Right renal pelvis (tissue), 4 donors: ENCODE results near the gene TGFBR3. TPM values are rescaled to one million over a fixed set of nuclear protein-coding genes. Genes with fewer than 3 reads are reported as not detected.
A peak's percentile ranks its signal among the peaks of the same experiment; 100 is the strongest.
"Not testable (repeated sequence)": the region's sequence is repeated elsewhere in the genome, so short reads cannot be mapped to it uniquely, and the experiment has no call there.

Experiments used
- DNase-seq, 4 donors: peaks; one replicate each; pipeline ENCODE4 v3.0.0-alpha.2; 2013; ENCODE audit warnings: low read depth in 4 of 4, low spot score in 3 of 4, missing footprints in 1 of 4
- polyA plus RNA-seq, 4 donors: library from polyadenylated mRNA; unstranded; fragments of 120-200 nt; gene quantifications; one replicate each; pipeline ENCODE4 v1.2.1, GENCODE V29; 2013; ENCODE audit not compliant: insufficient read length in 4 of 4

The TGFBR3 gene
- polyA plus RNA-seq, 4 donors: 115 to 154 (median 136) TPM

DNA sequence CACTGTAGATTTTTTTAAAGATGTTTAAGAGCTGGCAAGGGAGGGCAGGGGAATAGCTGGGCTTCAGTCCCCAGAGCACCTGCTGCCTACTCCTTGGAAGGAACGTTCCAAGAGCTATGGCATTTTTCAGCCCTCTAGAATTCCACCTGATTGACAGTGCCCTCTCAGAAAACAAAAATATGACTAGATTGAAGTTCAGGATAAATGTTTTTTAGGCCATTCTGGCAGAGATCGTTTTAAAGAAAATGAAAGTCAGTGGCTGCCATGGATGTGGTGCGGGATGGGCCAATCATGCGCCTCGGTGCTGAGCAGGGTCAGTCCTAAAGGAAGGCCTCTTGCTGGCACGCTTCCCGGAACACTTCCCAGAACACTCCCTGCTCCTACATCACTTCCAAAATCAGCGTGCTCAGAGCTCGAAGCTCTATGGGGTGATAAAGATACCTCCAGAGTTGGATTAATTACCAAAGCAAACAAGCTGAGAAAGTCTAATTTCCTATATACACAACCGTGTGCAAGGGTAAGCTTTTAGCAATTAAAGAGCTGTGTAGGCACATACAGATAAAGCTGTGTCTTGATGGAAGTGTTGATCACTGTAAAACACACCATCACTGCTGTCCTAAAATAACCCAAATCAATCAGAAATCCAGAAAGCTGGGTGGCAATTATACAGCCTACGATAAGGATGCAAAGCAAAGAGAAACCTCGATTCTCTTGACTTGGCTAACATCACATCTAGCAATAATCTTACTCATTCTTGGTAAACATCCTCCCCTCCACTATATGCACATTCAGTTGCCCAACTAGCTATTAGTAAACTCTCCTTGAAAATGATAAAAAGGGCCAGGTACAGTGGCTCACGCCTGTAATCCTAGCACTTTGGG, 34.6 kb downstream of the TGFBR3 start:
- peak; percentile 52 to 75 (median 70) for DNase-seq

DNA sequence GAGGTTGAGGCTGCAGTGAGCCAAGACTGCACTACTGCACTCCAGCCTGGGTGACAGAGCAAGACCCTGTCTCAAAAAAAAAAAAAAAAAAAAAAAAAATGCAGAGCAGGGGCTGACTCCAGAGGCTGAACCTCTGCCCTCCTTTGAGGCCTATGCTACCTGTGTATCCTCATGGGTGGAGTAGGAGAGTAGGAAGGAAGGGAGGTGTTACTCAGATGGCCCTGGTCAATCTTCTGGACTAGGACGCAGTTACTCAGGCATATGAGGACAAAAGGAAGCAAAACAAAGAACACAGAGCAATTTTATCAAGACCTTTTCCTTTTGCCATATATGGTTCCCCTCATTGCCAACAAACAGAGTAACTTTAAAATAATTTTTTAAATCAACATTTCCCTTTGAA, 35.2 kb downstream of the TGFBR3 start:
- no peak for DNase-seq

DNA sequence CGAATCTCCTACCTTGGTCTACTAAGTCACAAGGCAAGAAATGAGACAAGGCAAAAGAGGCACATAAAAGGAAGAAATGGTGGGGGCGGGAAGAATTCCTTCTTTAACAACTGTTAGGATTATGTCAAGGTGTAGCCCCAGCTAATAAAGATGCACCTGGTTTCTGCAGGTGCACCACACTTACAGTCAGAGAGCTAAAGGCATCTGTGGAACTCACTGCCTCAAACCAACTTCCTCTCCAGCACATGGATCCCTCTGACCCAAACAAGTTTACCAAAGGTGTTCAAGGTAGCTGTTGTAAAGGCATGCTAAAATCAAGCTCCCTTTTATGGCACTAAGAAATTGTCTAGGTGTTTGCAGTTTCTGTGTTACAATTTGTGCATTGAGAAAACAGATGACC, 38.1 kb downstream of the TGFBR3 start:
- no peak for DNase-seq

DNA sequence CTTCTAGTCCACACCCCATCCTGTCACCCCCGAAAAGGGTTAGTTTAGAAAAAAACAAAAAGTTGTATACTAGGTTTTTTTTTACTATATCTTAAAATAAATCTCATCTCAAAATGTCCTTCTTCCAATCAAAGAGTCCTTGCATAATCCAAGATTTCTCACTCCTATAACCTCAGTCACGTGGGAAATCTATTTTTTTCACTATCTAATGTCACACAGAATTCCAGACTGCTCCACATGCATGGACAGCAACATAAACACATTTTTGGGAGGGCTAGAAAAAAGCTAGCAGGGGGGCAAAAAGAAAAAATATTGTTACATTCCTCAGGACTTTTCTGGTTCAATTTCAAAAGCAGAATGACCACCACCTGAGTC, 39.3 kb downstream of the TGFBR3 start:
- no peak for DNase-seq

DNA sequence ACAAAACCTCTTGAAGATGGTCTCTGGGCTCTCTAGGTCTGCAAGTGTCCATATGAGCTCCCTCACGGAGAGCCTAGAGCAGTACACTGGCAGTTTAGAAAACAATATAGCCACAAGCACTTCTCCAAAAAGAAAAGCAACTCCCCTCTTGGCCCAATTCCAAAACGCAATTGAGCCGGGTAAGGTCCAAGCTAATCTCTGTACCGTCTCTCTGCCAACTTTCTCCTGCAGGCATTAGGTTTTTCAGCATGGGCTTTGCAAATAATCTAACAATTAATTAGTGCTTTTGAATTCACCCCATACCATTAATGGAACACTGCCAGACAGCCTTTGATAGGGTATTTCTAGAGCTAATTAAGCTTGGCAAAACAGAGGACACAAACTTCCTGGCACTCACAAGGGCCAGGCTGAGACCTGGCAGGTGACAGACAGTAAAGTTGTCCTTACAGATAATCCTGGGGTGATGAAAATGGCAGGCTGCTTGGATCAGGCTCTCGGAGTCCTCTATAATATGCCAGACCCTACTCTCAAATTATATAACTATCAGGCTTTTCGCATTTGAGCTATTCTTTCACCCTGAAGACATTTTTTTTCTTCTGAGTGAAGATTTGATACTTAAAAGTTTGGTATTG, 39.8 kb downstream of the TGFBR3 start:
- peak; percentile 47 to 72 (median 66) for DNase-seq

DNA sequence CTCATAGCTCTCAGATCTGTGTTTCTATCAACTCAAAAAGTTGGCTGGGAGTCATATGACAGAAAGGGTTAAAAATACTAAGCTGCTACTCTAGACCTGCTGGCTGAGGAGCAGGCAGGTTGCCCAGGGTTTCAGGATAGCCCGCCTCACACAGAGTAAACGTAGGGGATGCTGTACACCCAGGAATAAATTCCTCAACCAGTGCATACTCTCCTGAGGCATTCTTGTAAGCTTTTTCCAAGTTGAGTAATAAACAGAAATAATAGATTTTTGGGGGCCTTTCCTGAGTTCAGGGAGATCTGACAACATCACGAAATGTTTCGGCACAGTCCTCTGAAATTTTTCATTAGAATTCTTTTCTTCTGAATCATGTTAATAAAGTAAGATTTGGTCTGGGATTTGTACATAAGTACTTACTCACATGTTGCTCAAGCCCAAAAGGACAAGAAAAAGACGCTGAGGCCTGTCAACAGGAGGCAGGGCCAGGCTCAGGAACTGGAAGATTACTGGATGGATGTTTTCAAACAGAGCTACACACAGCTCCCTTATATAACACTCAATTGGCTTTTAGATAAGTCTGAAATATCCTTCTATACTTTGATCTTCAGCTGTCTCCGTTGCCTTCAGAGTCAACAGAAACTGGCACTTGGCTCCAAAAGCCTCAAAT, 41.0 kb downstream of the TGFBR3 start:
- no peak for DNase-seq

DNA sequence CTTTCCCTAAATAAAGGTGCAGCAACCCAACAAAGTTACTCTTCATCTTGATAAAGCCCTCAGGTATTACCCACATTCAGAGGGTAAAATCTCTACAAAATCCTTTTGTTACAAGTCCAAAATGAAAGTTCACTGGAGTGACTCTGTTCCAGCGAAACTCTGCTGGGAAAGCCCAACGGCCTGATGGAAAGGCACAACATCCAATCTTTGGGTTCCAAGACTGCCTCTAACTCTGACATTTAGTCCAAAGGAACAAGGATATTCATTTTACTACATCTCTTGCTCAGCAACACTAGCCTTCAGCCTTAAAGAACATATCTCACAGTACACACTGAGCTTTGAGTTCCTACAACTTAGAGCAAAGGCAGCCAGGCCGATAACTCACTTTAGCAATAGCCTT, 42.1 kb downstream of the TGFBR3 start:
- DNase-seq: no peak

DNA sequence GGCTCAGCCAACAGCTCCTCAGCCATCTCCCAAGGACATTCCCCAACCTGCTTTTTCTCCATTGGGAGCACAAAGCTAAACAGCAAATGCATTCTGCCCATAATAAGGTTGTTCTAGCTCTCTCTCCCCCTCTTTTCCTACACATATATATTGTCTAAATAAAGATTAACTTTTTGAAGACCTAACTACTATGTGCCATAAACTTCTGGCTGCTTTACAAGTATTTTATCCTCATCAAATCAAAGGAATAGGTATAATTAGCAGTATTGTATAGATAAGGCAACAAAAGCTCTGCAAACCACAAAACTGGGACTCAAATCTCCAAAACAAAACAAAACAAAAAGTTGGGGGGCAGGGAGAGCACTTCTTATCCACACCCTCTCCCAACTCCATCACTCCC, 43.4 kb downstream of the TGFBR3 start:
- DNase-seq: no peak

DNA sequence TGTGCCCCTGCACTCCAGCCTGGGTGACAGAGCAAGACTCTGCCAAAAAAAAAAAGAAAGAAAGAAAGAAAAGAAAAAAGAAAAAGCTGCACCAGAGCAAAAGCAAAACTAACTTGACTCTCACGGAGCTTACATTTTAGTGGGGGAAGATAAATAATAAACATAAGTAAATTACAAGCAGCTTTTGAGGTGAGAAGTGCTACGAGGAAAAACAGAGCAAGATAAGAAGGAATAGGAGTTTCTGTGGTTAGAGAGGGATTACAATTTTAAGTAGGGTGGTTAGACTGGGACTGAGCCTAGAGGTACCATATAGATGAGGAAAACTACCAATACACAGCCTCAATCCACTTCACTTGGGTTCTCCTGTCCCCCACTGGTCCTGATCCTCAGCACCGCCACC, 43.9 kb downstream of the TGFBR3 start:
- DNase-seq: no peak

DNA sequence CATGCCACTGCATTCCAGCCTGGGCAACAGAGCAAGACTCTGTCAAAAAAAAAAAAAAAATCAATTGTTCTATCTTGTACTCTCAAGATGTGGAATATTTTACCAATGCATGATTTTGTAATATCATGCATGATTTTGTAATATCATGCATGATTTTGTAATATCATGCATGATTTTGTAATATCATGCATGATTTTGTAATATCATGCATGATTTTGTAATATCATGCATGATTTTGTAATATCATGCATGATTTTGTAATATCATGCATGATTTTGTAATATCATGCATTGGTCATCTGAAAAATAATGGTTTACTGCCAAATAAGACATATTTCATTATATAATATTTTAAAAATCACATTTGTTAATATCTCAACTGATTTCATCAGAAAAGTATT, 45.7 kb downstream of the TGFBR3 start:
- DNase-seq: not testable (repeated sequence)

DNA sequence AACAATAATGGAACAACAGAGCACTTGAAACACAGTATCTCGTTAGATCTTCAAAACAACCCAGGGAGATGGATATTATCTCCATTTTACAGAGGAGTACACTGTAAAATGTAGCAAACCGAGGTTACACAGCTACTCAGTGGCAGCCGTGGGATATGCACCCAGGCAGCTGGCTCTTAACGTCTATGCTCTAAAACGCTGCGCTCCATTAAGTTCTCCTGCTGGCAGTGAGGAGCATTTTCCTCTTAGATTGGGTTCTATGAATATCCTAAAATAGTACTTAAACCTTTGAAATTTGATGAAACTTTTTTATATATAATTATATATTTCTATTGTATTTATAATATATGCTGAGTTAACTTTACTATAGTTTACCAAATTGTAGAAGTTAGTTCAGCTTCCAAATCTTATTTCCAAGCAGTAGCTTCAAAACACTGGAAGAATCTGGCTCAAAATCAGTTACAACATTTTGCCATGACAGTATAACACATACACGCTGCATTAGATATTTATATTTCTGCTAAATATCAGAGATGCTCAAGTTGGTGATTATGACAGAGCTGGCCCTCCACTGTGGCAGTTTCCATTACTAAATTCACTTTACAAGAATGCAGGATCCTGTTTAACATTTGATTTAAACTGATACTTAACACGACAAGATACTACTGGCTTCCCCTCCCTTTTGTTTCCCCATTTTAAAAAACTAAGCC, 49.5 kb downstream of the TGFBR3 start:
- no peak for DNase-seq

DNA sequence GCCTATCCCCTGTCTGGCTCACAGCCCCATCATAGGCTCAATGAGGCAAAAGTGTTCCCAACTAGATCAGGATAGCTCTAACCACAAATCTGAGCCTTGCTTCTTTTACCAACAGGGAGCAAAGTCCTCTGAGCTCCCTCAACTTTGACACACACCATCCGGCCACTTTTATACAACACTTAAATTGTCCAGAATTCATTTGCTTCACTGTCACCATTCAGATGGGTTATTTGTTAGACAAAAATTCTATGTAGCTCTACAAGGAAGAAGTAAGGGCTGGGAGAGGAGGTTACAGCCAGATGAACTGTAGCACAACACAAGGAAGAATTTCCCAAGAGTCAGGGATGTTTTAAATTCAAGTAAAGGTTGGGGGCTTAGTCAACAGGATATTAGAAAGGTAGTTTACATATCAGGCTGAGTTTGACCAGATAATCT, 50.8 kb downstream of the TGFBR3 start:
- DNase-seq: no peak

DNA sequence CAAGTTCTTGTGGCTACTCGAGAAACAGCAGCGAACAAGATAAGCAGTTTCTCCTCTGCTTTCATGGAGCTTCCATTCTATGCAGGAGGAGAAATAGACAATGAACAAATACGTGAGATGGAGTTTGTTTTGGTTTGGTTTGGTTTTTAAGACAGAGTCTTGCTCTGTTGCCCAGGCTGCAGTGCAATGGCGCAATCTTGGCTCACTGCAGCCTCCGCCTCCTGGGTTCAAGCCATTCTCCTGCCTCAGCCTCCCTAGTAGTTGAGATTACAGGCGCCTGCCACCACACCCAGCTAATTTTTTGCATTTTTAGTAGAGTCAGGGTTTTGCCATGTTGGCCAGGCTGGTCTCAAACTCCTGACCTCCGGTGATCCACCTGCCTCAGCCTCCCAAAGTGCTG, 51.4 kb downstream of the TGFBR3 start:
- DNase-seq: not testable (repeated sequence)

DNA sequence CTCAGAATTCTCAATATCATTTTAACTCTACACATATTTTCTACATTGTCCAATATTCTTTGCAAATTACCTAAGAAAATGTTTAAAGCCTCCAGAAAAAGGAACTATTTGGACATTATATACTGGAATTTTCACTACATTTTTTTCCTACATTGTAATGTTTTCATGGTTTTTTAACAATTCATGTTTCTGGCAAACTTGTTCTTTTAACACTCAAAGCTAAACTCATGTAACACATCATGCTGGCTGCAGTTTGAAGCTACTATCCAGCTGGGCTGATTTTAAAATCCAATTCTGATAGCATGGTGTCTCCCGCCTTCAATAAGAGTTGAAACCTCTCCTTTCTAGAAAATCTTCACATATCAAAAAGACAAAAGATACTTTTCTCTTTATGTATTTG, 52.0 kb downstream of the TGFBR3 start:
- no peak for DNase-seq

DNA sequence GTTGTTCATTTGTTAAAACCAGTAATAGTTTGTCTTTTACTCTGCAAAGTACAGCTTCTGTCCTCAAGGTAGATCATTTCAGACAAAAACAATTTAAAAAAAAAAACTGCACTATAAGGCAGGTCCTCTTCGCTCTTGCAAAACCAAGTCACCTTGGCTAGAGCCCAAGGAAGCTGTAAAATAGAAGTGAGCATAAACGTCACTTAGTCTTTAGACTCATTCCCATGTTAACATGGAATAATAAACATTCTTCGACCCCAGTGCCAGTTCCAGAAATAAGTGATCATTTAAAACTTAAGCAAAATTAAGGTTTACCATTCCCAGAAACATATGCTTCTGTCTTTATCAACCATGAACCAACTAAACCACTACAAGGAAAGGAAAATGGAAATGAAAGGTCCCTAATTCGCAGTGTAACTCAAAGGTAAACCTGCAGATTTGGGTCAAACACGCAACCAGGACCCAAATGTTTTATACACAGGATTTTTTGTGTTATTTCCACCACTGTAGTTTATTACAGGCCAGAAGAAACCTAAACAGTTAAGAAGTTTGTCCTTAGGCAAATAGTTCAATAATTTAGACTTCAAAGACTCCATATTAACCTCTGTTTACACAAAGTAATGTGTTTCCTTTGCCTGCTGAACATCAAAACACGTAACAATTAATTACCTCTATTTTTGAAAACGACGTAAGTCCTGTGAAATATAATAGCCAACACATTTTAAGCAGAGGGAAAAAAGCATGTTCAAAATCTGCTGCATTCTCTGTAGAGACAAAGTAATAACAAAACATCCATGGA, 54.6 kb downstream of the TGFBR3 start:
- no peak for DNase-seq

DNA sequence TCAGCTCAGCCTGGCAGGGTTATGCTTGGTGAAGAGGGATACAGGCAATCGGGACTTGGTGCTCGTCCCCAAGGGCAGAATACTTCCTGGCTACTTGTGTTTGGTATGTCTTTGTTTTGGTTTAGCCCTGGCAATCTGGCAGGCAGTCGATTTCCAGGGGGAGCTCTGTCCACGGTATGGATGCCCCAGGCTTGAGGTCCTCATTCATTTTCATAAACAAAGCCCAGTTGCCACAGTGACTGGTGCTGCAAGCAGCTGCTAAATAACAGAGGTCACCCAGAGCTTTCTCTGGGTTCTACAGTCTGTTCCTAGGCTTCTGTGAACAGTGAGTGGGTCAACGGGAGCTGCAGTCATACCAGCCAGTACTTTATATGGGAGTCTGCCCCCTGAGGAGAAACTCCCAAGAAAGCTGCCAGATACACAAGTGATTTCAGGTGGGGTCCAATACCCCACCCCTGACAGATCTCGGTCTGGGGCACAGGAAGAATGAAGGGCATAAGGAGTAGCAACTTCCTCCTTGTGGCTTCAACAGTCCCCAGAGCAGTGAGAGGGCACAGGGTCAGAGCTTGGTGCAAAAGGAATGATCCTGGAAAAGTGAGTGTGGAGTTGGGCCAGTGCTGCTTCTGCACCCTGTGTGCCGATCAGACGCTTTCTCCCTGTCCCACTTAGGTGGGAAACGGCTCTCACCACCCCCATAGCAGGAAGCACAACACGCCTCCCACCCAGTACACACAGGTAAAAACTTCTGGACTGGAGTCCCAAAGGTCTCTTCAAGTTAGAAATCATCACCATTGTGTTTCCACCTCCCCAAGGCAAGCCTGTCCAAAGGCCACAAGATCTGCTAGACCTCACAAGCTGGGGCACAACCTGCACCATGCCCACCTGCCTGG, 55.5 kb downstream of the TGFBR3 start:
- DNase-seq: no peak

DNA sequence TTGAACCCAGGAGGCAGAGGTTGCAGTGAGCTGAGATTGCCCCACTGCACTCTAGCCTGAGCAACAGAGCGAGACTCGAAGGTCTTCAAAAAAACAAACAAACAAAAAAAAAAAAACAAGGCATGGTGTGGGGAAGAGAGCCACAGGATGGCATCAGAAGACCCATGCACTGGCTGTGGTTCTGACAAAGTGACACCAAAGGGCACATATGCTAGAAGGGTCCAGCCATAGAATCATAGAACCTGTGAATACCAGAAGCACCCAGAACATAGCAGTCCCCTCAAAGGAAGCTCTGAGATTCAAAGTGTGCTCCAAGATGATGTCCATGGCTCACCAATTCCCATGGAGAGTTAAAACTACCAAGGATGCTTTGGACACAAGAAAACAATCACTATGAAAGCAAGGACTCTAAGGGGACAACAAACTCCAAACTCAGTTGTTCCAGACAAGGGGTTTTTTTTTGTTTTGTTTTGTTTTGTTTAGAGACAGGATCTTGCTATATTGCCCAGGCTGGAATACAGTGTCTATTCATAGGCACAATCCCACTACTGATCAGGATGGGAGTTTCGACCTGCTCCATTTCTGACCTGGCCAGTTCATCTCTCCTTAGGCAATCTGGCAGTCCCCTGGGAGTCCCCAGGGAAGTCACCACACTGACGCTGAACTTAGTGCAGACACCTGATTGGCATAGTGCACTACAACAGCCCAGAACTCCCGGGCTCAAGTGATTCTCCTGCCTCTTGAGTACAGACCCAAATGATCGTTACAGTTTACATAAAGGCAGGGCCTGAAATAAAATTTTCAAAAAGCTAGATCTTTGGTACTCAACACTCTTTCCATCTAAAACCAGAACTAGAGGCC, 56.4 kb downstream of the TGFBR3 start:
- no peak for DNase-seq

DNA sequence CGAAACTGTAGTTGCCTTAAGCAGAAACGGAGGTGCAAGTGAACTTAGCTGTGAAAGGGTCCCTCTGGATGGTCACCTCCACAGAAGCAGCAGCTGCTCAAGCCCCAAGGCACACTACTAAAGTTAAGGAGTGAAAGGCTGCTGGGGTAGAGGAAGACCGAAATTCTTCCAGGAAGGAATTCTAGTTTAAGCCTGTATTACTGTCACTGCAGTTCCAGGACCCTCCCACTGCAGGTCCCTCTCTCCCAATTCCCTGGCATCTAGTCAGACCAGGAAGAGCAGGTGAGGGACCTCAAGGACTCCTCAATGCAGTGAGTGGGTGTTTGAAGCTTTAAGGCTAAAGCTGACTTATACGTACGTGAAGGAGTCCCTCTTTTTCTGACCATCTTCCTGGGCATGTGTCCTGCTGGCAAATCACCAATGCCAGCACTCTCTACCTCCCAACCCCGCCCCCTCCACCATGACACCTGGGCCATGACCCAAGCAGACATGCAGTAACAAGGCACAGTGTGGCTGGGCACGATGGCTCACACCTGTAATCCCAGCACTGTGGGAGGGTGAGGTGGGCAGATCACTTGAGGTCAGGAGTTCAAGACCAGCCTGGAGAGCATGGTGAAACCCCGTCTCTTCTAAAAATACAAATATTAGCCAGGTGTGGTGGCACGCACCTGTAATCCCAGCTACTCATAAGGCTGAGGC, 57.2 kb downstream of the TGFBR3 start:
- DNase-seq: no peak
